ENCODE data around the gene CBARP. TPM values are rescaled to one million over a fixed set of nuclear protein-coding genes. Genes with fewer than 3 reads are reported as not detected.

CBARP gene
- total RNA-seq, 1 donor from 2014 or later, result 3.9 TPM

DNA sequence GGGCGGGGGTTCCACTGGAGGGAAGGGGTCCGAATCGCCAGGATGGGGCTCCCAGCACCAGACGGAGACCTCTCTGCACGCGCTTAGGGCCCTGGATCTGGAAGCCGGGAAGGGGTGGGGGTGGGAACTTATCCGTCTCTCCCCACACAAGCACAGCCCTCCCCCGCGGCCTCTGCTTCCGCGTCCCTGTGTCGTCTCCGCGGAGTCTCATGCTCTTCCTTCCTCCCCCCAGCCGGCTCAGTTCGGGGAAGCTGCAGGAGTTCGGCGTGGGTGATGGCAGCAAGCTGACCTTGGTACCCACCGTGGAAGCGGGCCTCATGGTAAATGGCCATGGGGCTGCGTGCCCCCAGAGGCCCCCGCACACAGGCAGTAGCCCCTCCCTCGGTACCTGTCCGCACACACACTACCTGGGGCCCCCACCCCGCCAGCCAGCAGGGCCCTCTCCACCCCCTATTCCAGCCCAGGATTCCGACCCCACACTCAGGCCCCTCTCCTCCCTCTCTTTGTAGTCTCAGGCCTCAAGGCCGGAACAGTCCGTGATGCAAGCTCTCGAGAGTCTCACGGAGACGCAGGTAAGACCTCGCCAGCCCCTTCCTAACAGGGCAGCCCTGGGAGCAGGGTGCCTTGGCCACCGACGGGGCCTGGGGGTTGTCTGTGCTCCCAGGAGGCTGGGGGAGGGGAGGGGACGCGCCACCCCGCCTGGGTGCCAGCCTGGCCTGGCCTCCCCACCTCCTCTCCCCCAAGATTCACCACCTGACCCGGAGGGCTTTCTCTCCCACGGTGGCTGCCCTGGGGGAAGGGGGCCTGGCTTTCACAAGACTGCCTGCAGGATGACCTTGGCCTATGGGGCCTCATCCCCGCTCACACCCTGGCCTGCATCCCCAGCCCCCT is 13.8 kb upstream of the CBARP start:
- DNase-seq (ENCODE audit: extremely low spot score in 2 of 2), result no peak
- H3K27me3 ChIP-seq, result no peaks in the 10 kb centered on the region
- H3K27ac ChIP-seq, result peak overlapping the region; percentile 100
- H3K4me1 ChIP-seq, result peaks cover 58% of the 10 kb centered on the region
- H3K36me3 ChIP-seq, result peaks cover 0 to 29% of the 10 kb centered on the region in 2 donors
- intact Hi-C loops (cut with DNase I), result loop anchor here (1.0 kb wide), 1 partner anchor 10 kb away; no protein-coding TSS in a partner anchor
- TF ChIP-seq, protein P1, sequence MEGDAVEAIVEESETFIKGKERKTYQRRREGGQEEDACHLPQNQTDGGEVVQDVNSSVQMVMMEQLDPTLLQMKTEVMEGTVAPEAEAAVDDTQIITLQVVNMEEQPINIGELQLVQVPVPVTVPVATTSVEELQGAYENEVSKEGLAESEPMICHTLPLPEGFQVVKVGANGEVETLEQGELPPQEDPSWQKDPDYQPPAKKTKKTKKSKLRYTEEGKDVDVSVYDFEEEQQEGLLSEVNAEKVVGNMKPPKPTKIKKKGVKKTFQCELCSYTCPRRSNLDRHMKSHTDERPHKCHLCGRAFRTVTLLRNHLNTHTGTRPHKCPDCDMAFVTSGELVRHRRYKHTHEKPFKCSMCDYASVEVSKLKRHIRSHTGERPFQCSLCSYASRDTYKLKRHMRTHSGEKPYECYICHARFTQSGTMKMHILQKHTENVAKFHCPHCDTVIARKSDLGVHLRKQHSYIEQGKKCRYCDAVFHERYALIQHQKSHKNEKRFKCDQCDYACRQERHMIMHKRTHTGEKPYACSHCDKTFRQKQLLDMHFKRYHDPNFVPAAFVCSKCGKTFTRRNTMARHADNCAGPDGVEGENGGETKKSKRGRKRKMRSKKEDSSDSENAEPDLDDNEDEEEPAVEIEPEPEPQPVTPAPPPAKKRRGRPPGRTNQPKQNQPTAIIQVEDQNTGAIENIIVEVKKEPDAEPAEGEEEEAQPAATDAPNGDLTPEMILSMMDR (IDR thresholded peaks at IDR 0.05), result no peak
- TF ChIP-seq POLR2A (IDR thresholded peaks at IDR 0.05) (no peak), POLR2AphosphoS5 (IDR thresholded peaks at IDR 0.05; ENCODE audit: insufficient read depth in 1 of 2, low read depth in 1 of 2) (peak in 1 of 2 donors; percentile 49)
- peak overlapping the region; percentile 79 to 85 for H3K4me3 ChIP-seq
- no peaks in the 10 kb centered on the region for H3K9me3 ChIP-seq

DNA sequence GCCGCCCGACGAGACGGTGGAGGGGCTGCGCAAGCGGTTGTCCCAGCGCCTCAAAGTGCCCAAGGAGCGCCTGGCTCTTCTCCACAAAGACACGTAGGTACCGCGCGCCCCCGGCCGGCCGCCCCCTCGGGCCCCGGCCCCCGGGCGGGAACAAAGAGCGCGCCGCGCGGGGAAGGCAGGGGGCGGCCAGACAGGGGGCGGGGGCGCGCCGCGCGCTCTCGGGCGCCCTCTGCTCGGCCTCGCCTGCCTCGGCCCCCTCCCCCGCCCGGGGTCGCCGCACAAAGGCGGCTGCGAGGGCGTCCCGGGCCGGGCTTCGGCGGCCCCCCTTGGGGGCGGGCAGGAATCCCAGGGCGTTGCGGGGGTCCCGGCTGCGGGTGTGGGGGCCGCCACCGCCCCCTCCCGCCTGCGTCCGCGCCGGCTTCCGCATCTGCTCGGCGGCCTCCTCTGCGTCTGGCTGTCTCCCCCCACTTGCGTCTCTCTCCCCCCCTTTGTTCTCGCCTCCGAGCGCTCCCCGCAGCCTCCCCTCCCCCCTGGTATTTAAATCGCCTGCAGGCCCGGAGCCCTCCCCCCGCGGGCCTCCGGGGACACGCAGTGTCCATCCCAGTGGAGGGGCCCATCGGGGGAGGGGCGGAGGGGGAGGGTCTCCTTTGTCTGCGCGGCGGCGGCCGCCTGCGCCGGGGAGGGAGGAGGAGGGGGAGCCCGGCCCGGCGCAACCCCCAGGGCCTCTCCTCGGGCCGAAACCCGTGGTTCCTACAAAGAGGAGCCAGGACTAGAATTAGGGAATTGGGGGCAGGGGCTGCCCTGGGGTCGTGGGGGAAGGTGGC is 12.8 kb upstream of the CBARP start:
- H3K27me3 ChIP-seq, result no peaks in the 10 kb centered on the region
- no peak for DNase-seq (ENCODE audit: extremely low spot score in 2 of 2)
- peaks cover 0 to 19% of the 10 kb centered on the region in 2 donors for H3K36me3 ChIP-seq
- no peaks in the 10 kb centered on the region for H3K9me3 ChIP-seq
- peak overlapping the region; percentile 100 for H3K27ac ChIP-seq
- peak overlapping the region; percentile 79 to 85 for H3K4me3 ChIP-seq
- TF ChIP-seq, protein P1 (IDR thresholded peaks at IDR 0.05), result no peak
- TF ChIP-seq POLR2A (IDR thresholded peaks at IDR 0.05) (no peak), POLR2AphosphoS5 (IDR thresholded peaks at IDR 0.05; ENCODE audit: insufficient read depth in 1 of 2, low read depth in 1 of 2) (peak in 1 of 2 donors; percentile 40)
- H3K4me1 ChIP-seq, result peaks cover 58% of the 10 kb centered on the region
- intact Hi-C loops (cut with DNase I), result no loop called here

DNA sequence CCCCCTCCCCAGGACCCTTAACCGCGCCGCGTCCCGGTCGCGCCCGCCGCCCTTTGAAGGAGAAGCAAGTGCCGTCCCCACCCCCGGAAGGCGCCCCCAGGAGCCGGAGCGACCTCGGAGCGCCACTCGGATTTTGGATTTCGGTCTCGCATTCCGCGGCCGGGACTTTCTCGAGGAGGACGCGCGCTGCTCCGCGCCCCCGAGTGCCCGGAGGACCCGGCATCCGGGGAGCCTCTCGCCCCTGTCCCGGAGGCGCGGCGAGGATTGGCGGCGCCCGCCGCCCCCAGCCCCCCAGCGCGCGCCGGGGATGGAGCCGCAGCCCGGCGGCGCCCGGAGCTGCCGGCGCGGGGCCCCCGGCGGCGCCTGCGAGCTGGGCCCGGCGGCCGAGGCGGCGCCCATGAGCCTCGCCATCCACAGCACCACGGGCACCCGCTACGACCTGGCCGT is 12.2 kb upstream of the CBARP start:
- peaks cover 58% of the 10 kb centered on the region for H3K4me1 ChIP-seq
- H3K27me3 ChIP-seq, result no peaks in the 10 kb centered on the region
- intact Hi-C loops (cut with DNase I), result loop anchor here (5.0 to 10.0 kb wide), 2 partner anchors 228 to 325 kb away; partner anchors contain the start of genes ARID3A, RNU6-2 and TMEM259
- H3K9me3 ChIP-seq, result no peaks in the 10 kb centered on the region
- no peak for DNase-seq (ENCODE audit: extremely low spot score in 2 of 2)
- peaks cover 0 to 13% of the 10 kb centered on the region in 2 donors for H3K36me3 ChIP-seq
- H3K4me3 ChIP-seq, result peak overlapping the region; percentile 79 to 85
- peak overlapping the region; percentile 100 for H3K27ac ChIP-seq
- TF ChIP-seq, protein P1 (IDR thresholded peaks at IDR 0.05), result no peak
- TF ChIP-seq POLR2A (IDR thresholded peaks at IDR 0.05) (no peak), POLR2AphosphoS5 (IDR thresholded peaks at IDR 0.05; ENCODE audit: insufficient read depth in 1 of 2, low read depth in 1 of 2) (no peak)

DNA sequence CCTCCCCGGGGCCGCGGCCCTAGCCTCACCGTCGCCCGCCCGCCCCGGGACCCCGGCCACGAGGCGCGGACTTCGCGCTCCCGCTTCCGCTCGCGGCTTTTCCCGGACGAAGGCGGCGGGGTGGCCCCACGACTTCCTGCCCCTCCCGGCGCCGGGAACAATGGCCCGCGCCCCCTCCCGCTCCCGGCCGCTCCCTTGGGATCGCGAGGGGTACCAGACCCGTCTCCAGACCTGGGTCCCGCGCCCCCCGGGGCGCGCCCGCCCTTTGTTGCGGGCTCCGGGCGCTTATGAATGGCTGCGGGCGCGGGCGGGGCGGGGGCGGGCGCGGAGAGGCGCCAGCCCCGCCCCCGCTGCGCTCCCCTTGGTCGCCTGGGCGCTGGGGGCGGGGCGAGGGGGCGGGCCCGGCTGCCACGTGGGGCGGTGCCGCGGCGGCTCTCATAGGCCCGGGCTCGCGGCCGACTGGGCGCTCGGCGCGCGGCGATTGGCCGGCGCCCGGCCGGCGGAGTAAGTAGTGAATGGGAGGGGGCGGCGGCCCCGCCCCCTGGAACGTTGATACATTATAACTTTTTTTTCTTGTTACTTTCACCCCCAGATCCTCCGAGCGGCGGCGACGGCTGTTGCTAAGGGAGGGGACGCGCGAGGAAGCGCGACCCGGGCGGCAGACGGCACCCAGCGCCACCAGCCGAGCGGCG is 11.6 kb upstream of the CBARP start:
- Histone ChIP-seq H3K4me3 (peak overlapping the region; percentile 79 to 85), H3K27ac (peak overlapping the region; percentile 100), H3K36me3 (peaks cover 0 to 7% of the 10 kb centered on the region in 2 donors), H3K9me3 (no peaks in the 10 kb centered on the region), H3K27me3 (no peaks in the 10 kb centered on the region), H3K4me1 (peaks cover 58% of the 10 kb centered on the region)
- no peak for DNase-seq (ENCODE audit: extremely low spot score in 2 of 2)
- TF ChIP-seq POLR2A (IDR thresholded peaks at IDR 0.05) (peak; percentile 37 to 98), POLR2AphosphoS5 (IDR thresholded peaks at IDR 0.05; ENCODE audit: insufficient read depth in 1 of 2, low read depth in 1 of 2) (peak; percentile 25 to 86)
- TF ChIP-seq, protein P1 (IDR thresholded peaks at IDR 0.05), result no peak
- intact Hi-C loops (cut with DNase I), result loop anchor here (5.0 to 10.0 kb wide), 2 partner anchors 227 to 325 kb away; partner anchors contain the start of genes ARID3A, RNU6-2 and TMEM259
